ENCODE measurements around the gene INSYN1.
"Not testable (repeated sequence)": the region's sequence is repeated elsewhere in the genome, so short reads cannot be mapped to it uniquely, and the experiment has no call there.

The INSYN1 gene

DNA sequence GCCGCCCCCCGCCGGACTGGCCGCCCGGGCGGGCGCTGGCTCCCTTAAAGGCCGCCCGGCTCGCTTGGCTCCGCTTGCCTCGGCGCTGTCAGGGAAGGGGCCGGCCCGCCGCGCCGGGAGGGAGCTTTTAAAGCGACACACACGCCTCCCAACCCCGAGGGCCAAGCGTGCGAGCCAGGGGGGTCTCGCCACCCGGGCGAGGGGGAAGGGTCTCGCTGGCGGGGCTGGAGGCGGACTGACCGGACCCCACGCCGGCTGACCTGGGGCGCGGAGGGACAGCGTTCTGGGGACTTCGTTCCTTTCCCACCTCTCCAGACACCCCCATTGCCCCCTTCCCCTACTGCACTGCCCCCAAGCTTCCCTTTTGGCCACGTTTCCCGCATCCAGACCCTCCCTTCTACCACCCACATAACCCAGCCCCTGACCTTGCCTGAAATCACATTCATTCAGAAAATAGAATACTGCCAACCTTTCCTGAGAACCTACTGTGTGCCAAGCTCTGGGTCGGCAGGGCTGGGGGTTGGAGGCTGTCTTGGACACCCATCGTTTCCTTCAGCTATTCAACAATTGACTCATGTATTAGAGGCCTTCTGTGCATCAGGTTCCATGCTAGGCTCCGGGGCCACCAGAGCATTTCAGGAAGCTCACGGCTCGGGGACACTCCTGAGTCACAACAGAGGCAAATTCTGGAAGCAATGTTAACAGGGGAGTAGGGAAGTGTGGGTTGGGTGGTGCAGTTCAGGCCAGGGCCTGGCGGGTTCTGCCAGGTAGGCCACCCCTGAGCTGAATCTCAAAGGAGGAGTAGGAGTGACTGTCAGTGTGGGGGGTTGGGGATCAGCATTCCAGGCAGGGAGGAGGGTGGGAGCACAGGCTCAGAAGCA, at the start of gene INSYN1:
Gene INSYN1, minus strand, starts transcription at position 102 of the 881 bp plus-strand sequence. CDS start 2,221 bp downstream, outside the sequence.
- DNase-seq = peak; percentile 39

GRCh38 chr15:73802431-73803041, 49.4 kb upstream of the INSYN1 start:
- DNase-seq = no peak

DNA sequence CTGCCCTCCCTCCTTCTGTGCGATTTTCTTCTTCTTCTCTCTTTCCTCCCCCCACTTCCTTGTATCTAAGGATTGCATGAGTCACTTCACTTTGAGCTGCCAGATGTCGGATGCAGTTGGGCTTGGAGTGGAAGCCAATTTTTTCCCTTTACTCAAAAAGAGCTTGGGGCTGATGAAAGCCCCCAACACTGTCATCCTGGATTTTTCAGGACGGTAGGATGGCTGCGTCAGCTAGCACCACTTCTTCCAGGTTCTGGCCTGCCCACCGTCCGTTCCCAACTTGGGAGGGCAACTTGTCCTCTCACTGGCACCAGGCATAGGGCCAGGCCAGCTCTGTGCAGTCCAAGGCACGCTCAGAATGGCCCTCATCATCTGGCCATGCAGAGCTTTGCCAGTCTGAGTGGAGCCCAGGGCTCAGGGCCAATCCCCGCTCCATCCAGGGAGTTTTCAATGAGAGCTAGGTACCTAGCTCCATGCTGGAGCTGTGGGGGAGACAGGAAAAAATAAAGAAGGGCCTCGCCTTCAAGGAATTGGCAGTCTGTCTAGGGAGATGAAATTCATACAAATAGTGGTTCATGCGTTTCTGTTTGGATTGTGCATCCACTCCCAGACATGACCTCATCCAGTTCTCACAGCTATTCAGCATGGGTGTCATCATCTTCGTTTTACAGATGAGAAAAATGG, 47.7 kb upstream of the INSYN1 start:
- DNase-seq = peak; percentile 88

- peak; percentile 52 for DNase-seq
Measured at GRCh38 chr15:73799466-73799865, 46.3 kb upstream of the INSYN1 start.

GRCh38 chr15:73797366-73798158, 44.4 kb upstream of the INSYN1 start:
- DNase-seq = no peak

- DNase-seq = no peak
Measured at GRCh38 chr15:73796331-73796831, 43.2 kb upstream of the INSYN1 start.

DNA sequence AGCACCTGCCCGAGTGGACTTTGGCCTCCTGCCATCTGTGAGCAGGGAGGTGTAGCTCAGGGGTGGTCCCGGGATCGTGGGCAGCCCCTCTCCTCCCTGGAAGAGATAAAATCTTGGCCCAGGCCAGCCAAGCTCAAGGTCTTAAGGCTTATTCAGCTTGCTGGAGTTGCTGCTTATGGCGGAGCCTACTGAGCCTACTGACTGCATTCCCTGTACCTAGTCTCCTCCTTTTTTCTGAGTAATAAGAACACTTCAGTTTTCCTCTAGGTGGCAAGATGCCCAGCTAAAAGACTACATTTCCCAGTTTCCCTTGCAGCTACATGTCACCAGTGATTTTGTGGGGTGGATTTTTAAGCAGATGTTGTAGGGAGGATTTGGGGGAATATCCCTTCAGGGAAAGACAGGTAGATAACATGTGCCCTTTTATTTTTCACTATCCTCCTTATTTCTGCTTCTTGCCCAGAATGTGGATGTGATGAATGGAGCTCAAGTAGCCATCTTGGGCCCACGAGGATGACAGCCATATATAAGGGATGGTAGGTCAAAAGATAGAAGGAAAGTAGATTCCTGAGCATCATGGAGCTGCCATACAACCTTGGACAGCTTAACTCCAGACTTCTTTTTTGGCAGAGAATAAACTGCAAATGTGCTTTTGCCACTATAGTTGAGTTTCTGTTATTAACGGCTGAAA, 41.4 kb upstream of the INSYN1 start:
- DNase-seq = peak; percentile 31

- DNase-seq = not testable (repeated sequence)
Measured at GRCh38 chr15:73792899-73793541, 39.9 kb upstream of the INSYN1 start.

DNA sequence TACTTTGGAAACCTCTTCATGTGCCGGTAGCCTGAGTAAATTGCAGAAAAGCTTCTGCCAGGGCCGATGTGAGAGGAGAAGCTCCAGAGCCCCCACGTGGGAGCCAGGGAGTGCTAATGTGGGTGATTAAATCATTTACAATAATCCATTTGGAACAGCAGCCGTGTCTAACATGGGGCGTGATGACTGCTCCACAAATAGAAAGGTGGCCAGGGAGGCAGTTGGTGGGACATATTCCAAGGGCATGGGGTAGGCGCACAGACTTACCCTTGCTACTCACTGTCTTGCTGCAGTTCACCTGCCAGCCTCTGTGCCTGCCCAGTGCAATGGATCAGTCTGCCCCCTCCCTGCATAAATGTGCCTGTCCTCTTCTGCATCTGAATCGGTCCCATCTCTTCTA, 39.3 kb upstream of the INSYN1 start:
- no peak for DNase-seq

GRCh38 chr15:73789521-73790240, 36.5 kb upstream of the INSYN1 start:
- no peak for DNase-seq

GRCh38 chr15:73787621-73788020, 34.5 kb upstream of the INSYN1 start:
- DNase-seq = no peak

- no peak for DNase-seq
Measured at GRCh38 chr15:73786538-73786937, 33.4 kb upstream of the INSYN1 start.

DNA sequence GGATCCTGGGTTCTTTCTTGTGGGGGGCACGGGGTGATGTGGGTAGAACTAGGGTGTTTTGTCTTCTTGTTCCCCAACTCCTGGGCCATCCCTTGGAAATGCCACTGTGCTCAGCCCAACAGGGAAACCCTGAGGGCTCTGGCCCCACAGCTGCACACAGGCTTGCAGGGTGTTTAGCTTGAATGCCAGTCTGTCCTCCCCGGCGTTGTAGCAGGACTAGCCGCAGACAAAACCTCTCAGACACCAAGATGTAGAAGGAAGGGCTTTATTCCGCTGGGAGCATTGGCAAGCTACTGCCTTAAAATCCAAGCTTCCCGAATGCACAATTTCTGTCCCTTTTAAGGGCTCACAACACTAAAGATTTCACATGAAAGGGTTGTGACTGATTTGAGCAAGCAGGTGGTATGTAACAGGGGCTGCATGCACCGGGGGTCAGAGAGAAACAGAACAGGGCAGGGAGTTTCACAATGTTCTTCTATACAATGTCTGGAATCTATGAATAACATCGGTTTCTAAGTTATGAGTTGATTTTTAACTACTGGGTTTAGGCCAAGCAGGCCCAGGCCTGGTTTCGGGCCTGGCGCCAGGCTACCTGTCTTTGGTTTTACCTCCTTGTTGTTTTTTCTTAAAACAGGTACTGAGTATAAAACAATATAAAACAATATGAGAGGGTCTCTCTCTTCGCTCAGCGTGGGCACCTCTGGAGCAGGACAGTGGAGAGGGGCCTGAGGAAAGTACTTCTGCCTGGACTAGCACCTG, 32.3 kb upstream of the INSYN1 start:
- not testable (repeated sequence) for DNase-seq

DNA sequence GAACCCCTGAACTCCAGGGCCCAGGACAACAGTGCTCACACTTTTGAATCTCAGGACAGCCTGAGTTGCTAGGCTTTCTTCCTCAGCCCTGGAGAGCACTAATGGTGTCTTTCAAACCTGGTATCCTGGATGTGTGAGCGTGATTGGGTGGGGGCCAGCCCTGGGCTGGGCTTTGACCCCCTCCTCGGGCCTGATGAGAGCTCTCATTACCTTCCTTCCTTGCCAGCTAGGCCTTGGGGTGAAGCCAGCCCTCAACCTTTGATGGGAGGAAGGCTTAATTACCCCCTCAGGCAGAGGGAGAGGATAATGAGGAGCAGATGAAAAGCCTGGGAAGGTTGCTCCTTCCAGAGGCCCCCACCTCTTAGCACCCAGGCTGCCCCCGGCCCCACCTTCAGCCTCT, 31.1 kb upstream of the INSYN1 start:
- no peak for DNase-seq

DNA sequence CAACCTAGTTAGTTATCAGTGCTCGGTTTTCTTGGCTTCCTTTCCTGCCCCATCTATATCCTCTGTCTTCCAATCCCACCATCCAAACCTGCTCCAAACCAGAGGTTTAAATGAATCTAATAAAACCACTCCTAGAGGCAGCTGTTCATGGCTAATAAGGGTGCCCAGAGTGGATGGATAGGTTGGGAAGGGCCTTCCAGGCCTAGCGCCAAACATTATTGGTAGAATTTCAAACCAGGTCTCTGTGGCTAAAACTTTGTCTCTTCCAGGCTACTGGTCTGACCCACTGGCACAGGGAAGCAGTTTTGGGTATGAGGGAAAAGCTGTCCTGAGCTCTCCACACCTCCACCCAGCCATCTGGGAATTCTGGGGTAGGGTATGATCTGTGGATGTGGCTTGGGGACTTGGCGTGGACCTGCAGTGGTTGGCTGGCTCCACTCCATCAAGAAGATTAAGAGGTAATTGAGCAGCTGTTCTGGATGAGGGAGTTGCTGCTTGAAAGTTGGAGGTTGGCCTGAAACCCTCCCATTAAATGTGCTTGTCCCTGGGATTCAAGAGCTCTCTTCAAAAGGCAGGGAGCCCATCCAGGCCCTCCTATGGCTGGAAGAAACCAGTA, 29.3 kb upstream of the INSYN1 start:
- no peak for DNase-seq

DNA sequence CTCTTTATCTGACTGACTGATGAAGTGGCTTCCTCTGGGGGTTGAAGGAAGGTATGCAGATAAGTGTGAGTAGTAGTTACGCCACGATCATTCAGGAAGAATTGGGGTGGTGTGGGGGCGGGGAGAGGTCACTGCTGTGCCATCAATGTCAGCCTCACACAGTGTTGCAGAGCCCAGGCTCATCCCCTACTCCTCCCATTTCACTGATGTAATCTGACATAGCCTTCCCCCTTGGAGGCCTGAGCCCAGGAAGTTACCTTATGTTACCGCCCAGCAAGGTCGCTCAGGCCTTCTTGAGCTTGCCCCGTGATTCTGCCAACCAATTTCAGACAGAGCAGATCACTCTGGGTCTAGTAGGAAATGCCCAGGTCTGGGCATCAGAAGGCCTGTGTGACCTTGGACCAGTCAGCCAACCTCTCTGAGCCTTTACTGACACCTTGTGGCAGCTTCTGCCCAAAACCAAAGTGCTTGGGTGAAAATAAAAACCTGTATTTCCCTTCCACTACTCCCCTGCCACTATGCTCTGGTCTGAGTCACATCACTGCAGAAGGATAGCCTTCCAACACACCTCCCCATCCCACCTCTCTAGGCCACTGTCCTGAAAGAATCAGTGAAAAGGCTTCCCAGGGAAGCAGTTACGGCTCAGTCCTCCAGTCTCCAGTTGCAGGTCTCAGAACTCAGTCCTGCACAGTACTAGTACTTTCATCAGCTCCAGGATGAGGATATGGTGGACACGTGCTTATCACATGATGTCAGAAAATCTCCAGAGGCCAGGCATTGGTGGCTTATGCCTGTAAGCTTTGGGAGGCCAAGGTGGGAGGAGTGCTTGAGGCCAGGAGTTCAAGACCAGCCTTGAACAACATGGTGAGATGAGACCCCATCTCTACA, 28.1 kb upstream of the INSYN1 start:
- DNase-seq = no peak

DNA sequence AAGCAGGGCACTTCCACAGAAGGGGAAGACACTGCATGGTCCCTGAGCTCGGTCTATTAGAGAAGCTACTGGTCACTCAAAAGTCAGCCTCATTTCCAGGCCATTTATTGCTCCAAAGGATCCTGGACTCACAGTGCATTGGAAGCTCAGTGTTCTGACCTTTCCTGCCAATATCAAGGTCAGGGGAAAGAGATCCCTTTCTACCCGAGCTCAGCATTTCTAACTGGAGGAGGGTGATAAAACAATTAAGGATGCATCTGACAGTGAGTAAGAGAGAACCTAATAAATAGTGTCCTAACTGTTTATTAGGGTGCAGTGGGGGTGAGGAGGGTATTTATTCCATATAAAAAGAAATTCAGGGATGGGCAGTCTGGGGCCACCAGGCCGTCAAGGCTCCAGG, 26.8 kb upstream of the INSYN1 start:
- DNase-seq = no peak

GRCh38 chr15:73777741-73778140, 24.6 kb upstream of the INSYN1 start:
- no peak for DNase-seq

DNA sequence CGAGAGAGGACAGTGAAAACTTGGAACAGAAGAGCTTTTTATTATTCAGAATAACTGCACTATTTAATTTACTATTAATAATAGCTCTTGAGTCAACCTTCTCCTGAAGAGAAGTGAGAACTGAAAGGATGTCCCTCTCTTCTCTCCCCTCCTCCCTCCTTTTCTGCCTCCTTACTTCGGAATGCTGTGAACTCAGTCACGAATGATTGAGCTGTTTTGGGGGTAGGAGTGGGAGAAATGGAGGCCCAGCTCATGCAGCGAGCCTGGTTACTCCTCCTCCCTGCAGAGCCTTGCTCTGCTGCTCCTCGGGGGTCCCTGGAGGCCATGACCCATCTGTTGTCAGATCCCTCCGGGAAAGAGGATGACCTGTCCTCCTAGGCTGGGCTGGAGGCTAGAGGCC, 20.3 kb upstream of the INSYN1 start:
- DNase-seq = no peak

Measured in fibroblast of skin of right quadriceps (primary cell).